Measurements from ENCODE around the gene POU2F1.

GRCh38 chr1:167294528-167294927 lies 73.8 kb downstream of the POU2F1 start:
- TF ChIP-seq CTCF (conservative IDR thresholded peaks at IDR 0.05) (no peak), EZH2 (IDR thresholded peaks at IDR 0.05; ENCODE audit: low read depth) (no peak)
